ENCODE results near the gene SYTL2. TPM values are rescaled to one million over a fixed set of nuclear protein-coding genes. Genes with fewer than 3 reads are reported as not detected.
"Not testable (repeated sequence)": the region's sequence is repeated elsewhere in the genome, so short reads cannot be mapped to it uniquely, and the experiment has no call there.

SYTL2 gene
- total and polyA plus RNA-seq, 2 experiments from 2014 or later = 3.4 to 7.2 TPM

GRCh38 chr11:85843929-85844328 lies 33.0 kb upstream of the SYTL2 start:
- H3K36me3 ChIP-seq (ENCODE audit: insufficient read depth) = no peaks in the 10 kb centered on the region
- H3K27ac ChIP-seq (ENCODE audit: low read depth) = no peak overlapping the region
- DNase-seq (ENCODE audit: low spot score) (peak; percentile 7), ATAC-seq (no peak)
- H3K27me3 Mint-ChIP-seq (ENCODE audit: insufficient read depth, low read depth, poor library complexity) = peaks cover 2% of the 10 kb centered on the region
- H3K4me3 ChIP-seq = no peak overlapping the region
- H2AFZ ChIP-seq = no peak overlapping the region
- H3K9me2 ChIP-seq (ENCODE audit: insufficient read depth) = no peaks in the 10 kb centered on the region; the same call in 1 of the 2 replicates
- H3K9me3 Mint-ChIP-seq = peaks cover 24% of the 10 kb centered on the region; the same call in 2 of the 3 replicates
- no peaks in the 10 kb centered on the region for H3K27me3 ChIP-seq (ENCODE audit: insufficient read depth)
- H4K20me1 ChIP-seq (replicated peaks; ENCODE audit: insufficient read depth) = no peaks in the 10 kb centered on the region
- peaks cover 9% of the 10 kb centered on the region; the same call in 2 of the 3 replicates for H3K36me3 Mint-ChIP-seq (ENCODE audit: low read depth)
- no peaks in the 10 kb centered on the region for H3K4me1 ChIP-seq (ENCODE audit: insufficient read depth)
- no peak overlapping the region for H3K27ac Mint-ChIP-seq
- no peaks in the 10 kb centered on the region for H3F3A ChIP-seq (replicated peaks; ENCODE audit: low read depth)
- TF ChIP-seq CREB1 (CRISPR knock-in tag; IDR thresholded peaks at IDR 0.05; ENCODE audit: low read depth) (no peak), JUNB (IDR thresholded peaks at IDR 0.05; ENCODE audit: unreplicated experiment) (no peak), CTCF (conservative IDR thresholded peaks at IDR 0.05; ENCODE audit: low read depth in 2 of 2) (0 out of 4 replicates have a peak, but pooled peaks of 1 of the 2 experiments have one; percentile 3), EZH2 (IDR thresholded peaks at IDR 0.05; ENCODE audit: low read depth, unreplicated experiment) (no peak)
- no peak overlapping the region for H3K4me2 ChIP-seq
- H3K79me2 ChIP-seq (replicated peaks; ENCODE audit: insufficient read depth) = no peaks in the 10 kb centered on the region
- no peak overlapping the region for H3K4me3 Mint-ChIP-seq
- H3K4me1 Mint-ChIP-seq = no peaks in the 10 kb centered on the region

GRCh38 chr11:85840932-85841331 lies 30.0 kb upstream of the SYTL2 start:
- H2AFZ ChIP-seq; H3K4me2 ChIP-seq; H3K4me1 Mint-ChIP-seq; H3K4me3 ChIP-seq; H3K27me3 ChIP-seq (ENCODE audit: insufficient read depth); H3F3A ChIP-seq (replicated peaks; ENCODE audit: low read depth); H3K9me2 ChIP-seq (ENCODE audit: insufficient read depth); H3K36me3 Mint-ChIP-seq (ENCODE audit: low read depth); H3K9me3 Mint-ChIP-seq; H4K20me1 ChIP-seq (replicated peaks; ENCODE audit: insufficient read depth); H3K27me3 Mint-ChIP-seq (ENCODE audit: insufficient read depth, low read depth, poor library complexity); H3K36me3 ChIP-seq (ENCODE audit: insufficient read depth); H3K4me3 Mint-ChIP-seq; ATAC-seq; DNase-seq (ENCODE audit: low spot score); H3K27ac Mint-ChIP-seq; H3K79me2 ChIP-seq (replicated peaks; ENCODE audit: insufficient read depth); H3K27ac ChIP-seq (ENCODE audit: low read depth); H3K4me1 ChIP-seq (ENCODE audit: insufficient read depth): not testable (repeated sequence)

- Mint-ChIP-seq H3K36me3 (ENCODE audit: low read depth) (peaks cover 4% of the 10 kb centered on the region; the same call in 1 of the 3 replicates), H3K4me1 (peaks cover under 1% of the 10 kb centered on the region; the same call in 2 of the 3 replicates), H3K9me3 (no peaks in the 10 kb centered on the region), H3K4me3 (no peak overlapping the region), H3K27me3 (ENCODE audit: insufficient read depth, low read depth, poor library complexity) (peaks cover 3% of the 10 kb centered on the region), H3K27ac (no peak overlapping the region)
- H3K27ac ChIP-seq (ENCODE audit: low read depth) = no peak overlapping the region
- peaks cover 2% of the 10 kb centered on the region; the same call in 1 of the 2 replicates for H3K4me1 ChIP-seq (ENCODE audit: insufficient read depth)
- H3K79me2 ChIP-seq (replicated peaks; ENCODE audit: insufficient read depth) = no peaks in the 10 kb centered on the region
- H3F3A ChIP-seq (replicated peaks; ENCODE audit: low read depth) = no peaks in the 10 kb centered on the region
- H3K36me3 ChIP-seq (ENCODE audit: insufficient read depth) = no peaks in the 10 kb centered on the region
- H3K9me2 ChIP-seq (ENCODE audit: insufficient read depth) = no peaks in the 10 kb centered on the region
- ATAC-seq = no peak
- no peak overlapping the region for H2AFZ ChIP-seq
- no peaks in the 10 kb centered on the region for H4K20me1 ChIP-seq (replicated peaks; ENCODE audit: insufficient read depth)
- H3K4me2 ChIP-seq = no peak overlapping the region
- H3K4me3 ChIP-seq = no peak overlapping the region
- DNase-seq (ENCODE audit: low spot score) = no peak
- no peaks in the 10 kb centered on the region for H3K27me3 ChIP-seq (ENCODE audit: insufficient read depth)
- TF ChIP-seq REST (IDR thresholded peaks at IDR 0.05; ENCODE audit: unreplicated experiment) (no peak), EZH2 (IDR thresholded peaks at IDR 0.05; ENCODE audit: low read depth, unreplicated experiment) (no peak), NANOG (IDR thresholded peaks at IDR 0.05; ENCODE audit: borderline replicate concordance) (no peak), CTCF (conservative IDR thresholded peaks at IDR 0.05; ENCODE audit: low read depth in 2 of 2) (no peak), ZNF331 (CRISPR knock-in tag; IDR thresholded peaks at IDR 0.05; ENCODE audit: low read depth) (no peak), ZNF114 (CRISPR knock-in tag; IDR thresholded peaks at IDR 0.05) (no peak)
These were observed 24.8 kb upstream of the SYTL2 start for GRCh38 chr11:85835729-85836128.

Measured in GM23338 (cell line).